SU-DHL-6 (cell line): Measurements from ENCODE around the gene RIOK1.

Source experiments
- H2AFZ ChIP-seq: fragments of 200-600 bp; sonication (generic); 2 replicates; pipeline ENCODE4 v1.6.1; 2014; ENCODE audit warnings: low read depth, mild to moderate bottlenecking, moderate library complexity, mixed read lengths, antibody characterized with exemption, low read length; ENCODE audit not compliant: severe bottlenecking
- H3F3A ChIP-seq: fragments of 200-600 bp; shearing (Covaris generic); 2 replicates; pipeline ENCODE4 v1.6.0; 2016; ENCODE audit warnings: antibody characterized with exemption, mild to moderate bottlenecking; ENCODE audit not compliant: insufficient read depth
- H3K27ac ChIP-seq: fragments of 200-600 bp; sonication (generic); 2 replicates; pipeline ENCODE4 v1.5.1; 2016; ENCODE audit warnings: low read depth, mild to moderate bottlenecking, low read length, moderate library complexity, mixed read lengths
- H3K27me3 ChIP-seq: fragments of 200-600 bp; sonication (generic), shearing (Covaris generic); 2 replicates; pipeline ENCODE4 v1.6.0; 2014; ENCODE audit warnings: mild to moderate bottlenecking, low read length
- H3K36me3 ChIP-seq: fragments of 200-600 bp; sonication (generic); 2 replicates; pipeline ENCODE4 v1.6.1; 2014; ENCODE audit warnings: mild to moderate bottlenecking, low read length, mixed read lengths
- H3K4me2 ChIP-seq: fragments of 300-600, 200-600 bp; shearing (Covaris generic), sonication (generic); 2 replicates; pipeline ENCODE4 v1.6.0; 2014; ENCODE audit warnings: low read length, low read depth, mild to moderate bottlenecking; ENCODE audit not compliant: poor library complexity, severe bottlenecking
- H3K4me3 ChIP-seq: fragments of 200-600 bp; sonication (generic); 2 replicates; pipeline ENCODE4 v1.5.1; 2014; ENCODE audit warnings: antibody characterized with exemption, low read length, mild to moderate bottlenecking, mixed read lengths; ENCODE audit not compliant: insufficient read depth, poor library complexity, severe bottlenecking
- H3K79me2 ChIP-seq: fragments of 200-600 bp; sonication (generic); 2 replicates; pipeline ENCODE4 v1.6.1; 2014; ENCODE audit warnings: mild to moderate bottlenecking, low read length, moderate library complexity; ENCODE audit not compliant: insufficient read depth
- H3K9ac ChIP-seq: fragments of 200-600 bp; sonication (generic); 2 replicates; pipeline ENCODE4 v1.7.0; 2014; ENCODE audit warnings: mild to moderate bottlenecking, low read length
- H3K9me2 ChIP-seq: fragments of 200-600 bp; sonication (generic); replicated peaks from 2 replicates; pipeline ENCODE4 v1.6.1; 2014; ENCODE audit warnings: low read length; ENCODE audit not compliant: insufficient read depth
- H3K9me3 ChIP-seq: fragments of 200-600 bp; sonication (generic); 2 replicates; pipeline ENCODE4 v1.6.1; 2014; ENCODE audit warnings: low read length, mixed read lengths; ENCODE audit not compliant: insufficient read depth
- H4K20me1 ChIP-seq: fragments of 200-600 bp; sonication (generic); 2 replicates; pipeline ENCODE4 v1.6.1; 2014; ENCODE audit warnings: low read depth, mild to moderate bottlenecking, antibody characterized with exemption, low read length, moderate library complexity, mixed read lengths
- CTCF ChIP-seq: fragments of 200-600 bp; sonication (generic); IDR thresholded peaks from one replicate; pipeline ENCODE4 v1.5.1; 2017; ENCODE audit warnings: antibody characterized with exemption, mild to moderate bottlenecking, low read length, moderate library complexity; ENCODE audit not compliant: insufficient read depth, poor library complexity, severe bottlenecking
- EZH2phosphoT487 ChIP-seq: fragments of 200-600 bp; sonication (generic), shearing (Covaris generic); conservative IDR thresholded peaks from 2 replicates; pipeline ENCODE4 v1.6.1; 2018; ENCODE audit warnings: mild to moderate bottlenecking, antibody characterized with exemption, low read length, moderate library complexity, mixed read lengths

The RIOK1 gene

DNA sequence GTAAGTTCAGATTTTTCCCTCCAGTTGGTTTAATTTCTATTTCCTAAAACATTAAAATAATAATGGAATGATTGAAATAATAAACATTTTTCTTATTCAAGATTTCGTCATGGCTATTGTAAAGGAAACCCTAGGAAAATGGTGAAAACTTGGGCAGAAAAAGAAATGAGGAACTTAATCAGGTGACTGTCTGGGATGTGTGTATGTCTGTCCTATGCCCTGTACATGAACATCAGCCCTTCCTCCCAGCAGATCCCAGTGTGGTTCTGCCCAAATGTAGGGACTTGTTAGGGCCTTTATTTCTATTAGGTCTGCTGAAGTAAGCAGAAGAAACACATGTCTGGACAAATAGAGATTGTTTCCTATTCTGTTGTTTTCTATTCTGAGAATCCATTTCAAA lies 13.1 kb downstream of the RIOK1 start:
- no peak overlapping the region for H3K27ac ChIP-seq
- H3K9ac ChIP-seq = no peak overlapping the region
- no peak overlapping the region for H2AFZ ChIP-seq
- H3K4me2 ChIP-seq = no peak overlapping the region
- H3K79me2 ChIP-seq = no peaks in the 10 kb centered on the region
- peaks cover 70% of the 10 kb centered on the region for H3K36me3 ChIP-seq
- H3K27me3 ChIP-seq = no peaks in the 10 kb centered on the region
- no peaks in the 10 kb centered on the region for H3K9me3 ChIP-seq
- no peak for TF ChIP-seq CTCF
- no peak for TF ChIP-seq EZH2phosphoT487
- no peaks in the 10 kb centered on the region for H3K9me2 ChIP-seq
- 0 out of 2 replicates have a peak, but pooled peaks cover 5% of the 10 kb centered on the region for H4K20me1 ChIP-seq
- no peak overlapping the region for H3K4me3 ChIP-seq
- H3F3A ChIP-seq = no peaks in the 10 kb centered on the region

- peaks cover 58% of the 10 kb centered on the region for H3K36me3 ChIP-seq
These were observed 14.9 kb downstream of the RIOK1 start for GRCh38 chr6:7404546-7404945.

GRCh38 chr6:7406743-7407142 lies 17.1 kb downstream of the RIOK1 start:
- H3F3A ChIP-seq = no peaks in the 10 kb centered on the region
- no peak overlapping the region for H3K27ac ChIP-seq
- H3K4me2 ChIP-seq = no peak overlapping the region
- no peaks in the 10 kb centered on the region for H3K79me2 ChIP-seq
- H3K9ac ChIP-seq = no peak overlapping the region
- H3K9me2 ChIP-seq = no peaks in the 10 kb centered on the region
- no peak for TF ChIP-seq CTCF
- H3K4me3 ChIP-seq = no peak overlapping the region
- no peaks in the 10 kb centered on the region for H3K9me3 ChIP-seq
- H2AFZ ChIP-seq = no peak overlapping the region
- H3K36me3 ChIP-seq = peaks cover 66% of the 10 kb centered on the region
- no peaks in the 10 kb centered on the region for H4K20me1 ChIP-seq
- H3K27me3 ChIP-seq = no peaks in the 10 kb centered on the region

More at GRCh38 chr6:7404546-7404945, 14.9 kb downstream of the RIOK1 start:
- no peak overlapping the region for H3K4me3 ChIP-seq
- H3K9me3 ChIP-seq = no peaks in the 10 kb centered on the region
- H3K79me2 ChIP-seq = no peaks in the 10 kb centered on the region
- no peak overlapping the region for H2AFZ ChIP-seq
- no peak overlapping the region for H3K4me2 ChIP-seq
- H3K27ac ChIP-seq = no peak overlapping the region
- no peak for TF ChIP-seq EZH2phosphoT487
- TF ChIP-seq CTCF = no peak
- no peaks in the 10 kb centered on the region for H3K27me3 ChIP-seq
- H4K20me1 ChIP-seq = no peaks in the 10 kb centered on the region
- no peaks in the 10 kb centered on the region for H3F3A ChIP-seq
- H3K9ac ChIP-seq = no peak overlapping the region
- no peaks in the 10 kb centered on the region for H3K9me2 ChIP-seq

DNA sequence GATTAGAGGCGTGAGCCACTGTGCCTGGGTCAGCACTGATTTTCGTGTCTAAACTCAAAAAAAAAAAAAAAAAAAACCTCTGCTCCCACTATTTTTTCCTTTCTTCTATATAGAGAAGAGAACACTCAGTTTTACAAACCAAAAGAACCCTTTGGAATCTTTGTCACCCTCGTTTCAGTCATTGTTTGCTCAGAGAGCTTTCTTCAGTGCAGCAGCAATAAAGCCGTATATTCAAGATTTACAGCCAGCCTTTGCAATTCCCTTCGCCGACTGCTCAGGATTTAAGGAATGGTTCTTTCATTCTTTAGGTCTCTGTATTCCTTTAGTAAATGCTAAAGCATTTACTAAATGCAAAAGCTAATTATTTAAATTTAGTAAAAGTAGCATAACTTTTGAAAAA lies 20.1 kb downstream of the RIOK1 start:
- TF ChIP-seq CTCF (no peak), EZH2phosphoT487 (no peak)
- Histone ChIP-seq H3K27ac (no peak overlapping the region), H3K4me3 (no peak overlapping the region)

More for the DNA sequence above, 20.1 kb downstream of the RIOK1 start:
- Histone ChIP-seq H3K27me3 (no peaks in the 10 kb centered on the region), H2AFZ (no peak overlapping the region), H3K9me3 (no peaks in the 10 kb centered on the region), H3K9me2 (no peaks in the 10 kb centered on the region), H4K20me1 (no peaks in the 10 kb centered on the region), H3K79me2 (no peaks in the 10 kb centered on the region), H3K9ac (no peak overlapping the region), H3F3A (no peaks in the 10 kb centered on the region), H3K36me3 (peaks cover 60% of the 10 kb centered on the region), H3K4me2 (no peak overlapping the region)
